Suprapubic skin (tissue), 3 donors: ENCODE measurements around the gene TECPR1.

Experiments
- POLR2AphosphoS5 ChIP-seq, 3 donors: sonication (generic); formaldehyde crosslinking; IDR thresholded peaks; one replicate each; pipeline ENCODE4 v1.6.1; 2017; ENCODE audit warnings: antibody characterized with exemption in 3 of 3
- TF ChIP-seq, protein P1 (sequence below), 2 donors: fragments of 200-600 bp in 1 of 2; fragments of 450-650 bp in 1 of 2; sonication (generic) in 1 of 2; IDR thresholded peaks; one replicate each; pipeline ENCODE4 v1.5.1; 2016 to 2019; ENCODE audit warnings: antibody characterized with exemption in 2 of 2, mild to moderate bottlenecking in 1 of 2, moderate library complexity in 1 of 2

DNA sequence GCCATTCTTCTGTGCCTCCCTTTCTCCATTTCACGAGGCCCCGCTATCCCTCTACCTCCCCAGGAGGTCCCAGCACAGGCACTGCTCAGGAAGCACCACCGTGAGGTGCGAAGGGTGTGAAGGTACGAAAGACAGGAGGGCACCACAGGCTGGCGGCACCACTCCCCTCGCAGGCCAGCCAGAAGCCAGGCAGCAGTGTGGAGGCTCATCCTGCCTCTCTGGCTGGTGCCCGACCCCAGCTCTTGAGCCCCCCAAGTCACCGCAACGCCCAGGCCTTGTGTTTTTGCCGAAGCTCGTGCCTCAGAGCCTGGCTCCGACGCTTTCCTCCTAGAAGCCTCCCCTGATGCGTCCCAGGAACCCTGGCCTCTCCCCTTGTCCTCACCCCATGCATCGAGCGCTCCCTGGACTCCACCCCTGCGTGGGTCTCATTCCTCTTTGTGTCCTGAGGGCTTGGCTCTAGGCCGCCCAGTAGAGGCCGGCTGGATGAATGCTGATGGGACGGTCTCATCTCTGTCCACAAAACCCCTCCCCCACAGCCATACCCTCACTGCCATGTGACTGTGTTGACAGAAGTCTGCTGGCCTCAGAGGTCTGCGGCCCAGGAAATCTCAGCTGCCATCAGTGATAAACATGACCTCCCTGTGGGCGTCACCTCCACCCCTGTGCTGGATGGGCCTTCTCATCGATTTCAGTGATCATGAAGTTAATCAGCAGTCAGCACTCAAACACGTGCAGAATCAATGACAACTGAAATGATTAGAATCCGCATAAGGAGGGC, 48.8 kb upstream of the TECPR1 start:
- TF ChIP-seq, protein P1, sequence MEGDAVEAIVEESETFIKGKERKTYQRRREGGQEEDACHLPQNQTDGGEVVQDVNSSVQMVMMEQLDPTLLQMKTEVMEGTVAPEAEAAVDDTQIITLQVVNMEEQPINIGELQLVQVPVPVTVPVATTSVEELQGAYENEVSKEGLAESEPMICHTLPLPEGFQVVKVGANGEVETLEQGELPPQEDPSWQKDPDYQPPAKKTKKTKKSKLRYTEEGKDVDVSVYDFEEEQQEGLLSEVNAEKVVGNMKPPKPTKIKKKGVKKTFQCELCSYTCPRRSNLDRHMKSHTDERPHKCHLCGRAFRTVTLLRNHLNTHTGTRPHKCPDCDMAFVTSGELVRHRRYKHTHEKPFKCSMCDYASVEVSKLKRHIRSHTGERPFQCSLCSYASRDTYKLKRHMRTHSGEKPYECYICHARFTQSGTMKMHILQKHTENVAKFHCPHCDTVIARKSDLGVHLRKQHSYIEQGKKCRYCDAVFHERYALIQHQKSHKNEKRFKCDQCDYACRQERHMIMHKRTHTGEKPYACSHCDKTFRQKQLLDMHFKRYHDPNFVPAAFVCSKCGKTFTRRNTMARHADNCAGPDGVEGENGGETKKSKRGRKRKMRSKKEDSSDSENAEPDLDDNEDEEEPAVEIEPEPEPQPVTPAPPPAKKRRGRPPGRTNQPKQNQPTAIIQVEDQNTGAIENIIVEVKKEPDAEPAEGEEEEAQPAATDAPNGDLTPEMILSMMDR (IDR thresholded peaks at IDR 0.05), result no peak
- no peak for TF ChIP-seq POLR2AphosphoS5 (IDR thresholded peaks at IDR 0.05)
